GM23338 (cell line): ENCODE measurements around the gene TIE1. TPM values are rescaled to one million over a fixed set of nuclear protein-coding genes. Genes with fewer than 3 reads are reported as not detected.

Experiments
- ATAC-seq: fragments of 200-7000 bp; cut with Tn5 transposase; 3 replicates; pipeline ENCODE4 v1.9.1; 2020
- DNase-seq: peaks from one replicate; pipeline ENCODE4 v3.0.0-alpha.2; 2015; ENCODE audit warnings: low spot score
- H2AFZ ChIP-seq: fragments of 200-600 bp; sonication (generic); 2 replicates; pipeline ENCODE4 v1.8.0; 2016; ENCODE audit warnings: antibody characterized with exemption, mild to moderate bottlenecking, moderate library complexity
- H3F3A ChIP-seq: fragments of 200-600 bp; sonication (generic); replicated peaks from 2 replicates; pipeline ENCODE4 v1.8.0; 2017; ENCODE audit warnings: antibody characterized with exemption, mixed run types, low read depth
- H3K27ac ChIP-seq: fragments of 200-600 bp; sonication (generic); 2 replicates; pipeline ENCODE4 v1.6.1; 2016; ENCODE audit warnings: low read depth
- H3K27me3 ChIP-seq: fragments of 200-600 bp; sonication (generic); 2 replicates; pipeline ENCODE4 v1.8.0; 2016; ENCODE audit warnings: mild to moderate bottlenecking, mixed run types, moderate library complexity; ENCODE audit not compliant: insufficient read depth
- H3K36me3 ChIP-seq: fragments of 200-600 bp; sonication (generic); 2 replicates; pipeline ENCODE4 v1.8.0; 2016; ENCODE audit warnings: mild to moderate bottlenecking; ENCODE audit not compliant: insufficient read depth
- H3K4me1 ChIP-seq: fragments of 200-600 bp; sonication (generic); 2 replicates; pipeline ENCODE4 v1.8.0; 2016; ENCODE audit warnings: mild to moderate bottlenecking, moderate library complexity; ENCODE audit not compliant: insufficient read depth
- H3K4me2 ChIP-seq: fragments of 200-600 bp; sonication (generic); 2 replicates; pipeline ENCODE4 v1.7.1; 2017; ENCODE audit warnings: mixed run types
- H3K4me3 ChIP-seq: fragments of 200-600 bp; sonication (generic); 2 replicates; pipeline ENCODE4 v1.6.1; 2016; ENCODE audit warnings: mixed run types
- H3K79me2 ChIP-seq: fragments of 200-600 bp; sonication (generic); replicated peaks from 2 replicates; pipeline ENCODE4 v1.8.0; 2017; ENCODE audit warnings: mild to moderate bottlenecking; ENCODE audit not compliant: insufficient read depth
- H3K9me2 ChIP-seq: fragments of 200-600 bp; sonication (generic); 2 replicates; pipeline ENCODE4 v1.8.0; 2017; ENCODE audit not compliant: insufficient read depth
- H4K20me1 ChIP-seq: fragments of 200-600 bp; sonication (generic); replicated peaks from 2 replicates; pipeline ENCODE4 v1.8.0; 2017; ENCODE audit warnings: mild to moderate bottlenecking; ENCODE audit not compliant: insufficient read depth
- H3K27ac Mint-ChIP-seq: 2 replicates; pipeline ENCODE4 v1.8.0; 2020; ENCODE audit warnings: inconsistent platforms, mild to moderate bottlenecking, moderate library complexity, mixed read lengths
- H3K27me3 Mint-ChIP-seq: 3 replicates; pipeline ENCODE4 v1.8.0; 2022; ENCODE audit warnings: low read depth, mild to moderate bottlenecking, moderate library complexity, mixed read lengths, inconsistent platforms; ENCODE audit not compliant: insufficient read depth, poor library complexity
- H3K36me3 Mint-ChIP-seq: 3 replicates; pipeline ENCODE4 v1.8.0; 2021; ENCODE audit warnings: low read depth, mild to moderate bottlenecking, inconsistent platforms, moderate library complexity, mixed read lengths
- H3K4me1 Mint-ChIP-seq: 3 replicates; pipeline ENCODE4 v1.8.0; 2020; ENCODE audit warnings: mild to moderate bottlenecking, inconsistent platforms, mixed read lengths
- H3K4me3 Mint-ChIP-seq: 3 replicates; pipeline ENCODE4 v1.8.0; 2021; ENCODE audit warnings: moderate library complexity, mild to moderate bottlenecking, inconsistent platforms, mixed read lengths
- H3K9me3 Mint-ChIP-seq: 3 replicates; pipeline ENCODE4 v1.8.0; 2020; ENCODE audit warnings: moderate library complexity, mild to moderate bottlenecking, inconsistent platforms, mixed read lengths
- CREB1 ChIP-seq: fragments of 250-450 bp; sonication (Bioruptor Pico); IDR thresholded peaks from 2 replicates; pipeline ENCODE4 v1.5.0; 2020; ENCODE audit warnings: low read depth, mild to moderate bottlenecking, moderate library complexity
- EZH2 ChIP-seq: fragments of 200-600 bp; sonication (generic); IDR thresholded peaks from one replicate; pipeline ENCODE4 v1.8.0; 2017; ENCODE audit warnings: antibody characterized with exemption, mild to moderate bottlenecking, low read depth; ENCODE audit not compliant: unreplicated experiment
- EZH2phosphoT487 ChIP-seq: fragments of 200-600 bp; sonication (generic); IDR thresholded peaks from one replicate; pipeline ENCODE4 v1.8.1; 2018; ENCODE audit warnings: antibody characterized with exemption; ENCODE audit not compliant: unreplicated experiment
- JUNB ChIP-seq: IDR thresholded peaks from one replicate; pipeline ENCODE4 v1.6.1; 2016; ENCODE audit warnings: antibody characterized with exemption; ENCODE audit not compliant: unreplicated experiment
- NANOG ChIP-seq: IDR thresholded peaks from 2 replicates; pipeline ENCODE4 v1.6.1; 2016; ENCODE audit warnings: antibody characterized with exemption, borderline replicate concordance
- POLR2AphosphoS5 ChIP-seq: IDR thresholded peaks from 2 replicates; pipeline ENCODE4 v1.6.1; 2016; ENCODE audit warnings: antibody characterized with exemption, low read depth
- STAT1 ChIP-seq: IDR thresholded peaks from one replicate; pipeline ENCODE4 v1.6.1; 2016; ENCODE audit warnings: antibody characterized with exemption; ENCODE audit not compliant: unreplicated experiment
- ZNF114 ChIP-seq: fragments of 250-450 bp; sonication (Bioruptor Pico); IDR thresholded peaks from 2 replicates; pipeline ENCODE4 v1.5.0; 2020; ENCODE audit warnings: mild to moderate bottlenecking, moderate library complexity
- ZNF331 ChIP-seq: fragments of 250-450 bp; sonication (Bioruptor Pico); IDR thresholded peaks from 2 replicates; pipeline ENCODE4 v1.5.0; 2020; ENCODE audit warnings: low read depth, mild to moderate bottlenecking, moderate library complexity
- polyA plus RNA-seq: library from polyadenylated mRNA; unstranded; fragments of >200 nt; fragmentation: Nextera tagmentation; extraction: Ambion mirVana; gene quantifications from 2 replicates; pipeline ENCODE4 v1.2.1, GENCODE V29; 2016
- total RNA-seq: library from RNA; depleted of rRNA; stranded (reverse); fragments of >200 nt; shearing (Covaris generic); gene quantifications from 2 replicates; pipeline ENCODE4 v1.2.3, GENCODE V29; 2014
- TF ChIP-seq, protein P1 (sequence below): IDR thresholded peaks from one replicate; pipeline ENCODE4 v1.6.1; 2018; ENCODE audit warnings: antibody characterized with exemption; ENCODE audit not compliant: unreplicated experiment
- TF ChIP-seq, protein P2 (sequence below): IDR thresholded peaks from 2 replicates; pipeline ENCODE4 v1.6.1; 2016; ENCODE audit warnings: antibody characterized with exemption
- TF ChIP-seq, protein P3 (sequence below), 2 experiments: fragments of 200-600 bp in 1 of 2; sonication (generic) in 1 of 2; conservative IDR thresholded peaks; 2 replicates each; pipeline versions ENCODE4 v1.5.1 to v1.6.1; 2016 to 2017; ENCODE audit warnings: antibody characterized with exemption in 2 of 2, low read depth in 2 of 2, mild to moderate bottlenecking in 2 of 2, moderate library complexity in 1 of 2

The TIE1 gene
- total and polyA plus RNA-seq, 2 experiments from 2014 or later: 0.37 to 2.3 TPM

DNA sequence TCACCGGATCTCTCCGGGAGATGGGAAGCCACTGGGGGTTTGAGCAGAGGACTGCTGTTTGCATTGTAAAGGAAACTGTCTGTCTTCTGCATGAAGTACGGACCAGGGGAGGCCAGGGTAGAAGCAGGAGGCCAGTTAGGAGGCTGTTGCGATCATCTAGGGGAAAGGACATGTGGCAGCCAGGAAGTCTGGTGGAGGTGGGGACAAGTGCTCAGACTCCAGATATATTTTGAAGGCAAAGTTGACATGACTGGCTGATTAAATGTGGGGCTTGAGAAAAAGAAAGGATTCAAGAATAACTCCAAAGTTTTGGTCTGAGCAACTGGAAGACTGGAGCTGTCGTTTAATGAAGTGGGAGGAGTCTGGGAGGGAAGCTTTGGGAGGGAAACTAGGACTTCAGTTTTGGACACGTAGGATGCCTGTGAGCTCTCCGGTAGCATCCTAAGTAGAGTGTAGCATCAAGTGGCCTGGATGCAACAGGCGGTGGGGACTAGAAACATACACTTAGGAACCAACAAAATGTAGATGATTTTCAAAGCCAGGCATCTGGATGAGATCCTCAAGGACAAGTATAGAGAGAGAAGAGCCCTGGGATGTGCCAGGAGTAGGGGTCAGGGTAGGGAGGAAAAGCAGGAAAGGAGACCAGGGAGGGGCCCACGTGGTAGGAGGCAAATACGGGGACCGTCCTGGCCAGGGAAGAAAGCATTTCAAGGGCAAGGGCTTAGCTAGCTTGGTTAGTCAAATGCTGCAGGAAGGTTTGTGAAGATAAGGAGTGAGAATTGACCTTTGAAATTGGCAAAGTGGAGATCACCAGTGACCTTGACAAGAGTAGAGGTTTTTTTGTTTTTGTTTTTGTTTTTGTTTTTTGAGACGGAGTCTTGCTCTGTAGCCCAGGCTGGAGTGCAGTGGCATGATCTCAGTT, 11.7 kb upstream of the TIE1 start:
- Histone ChIP-seq H3K4me3 (no peak overlapping the region), H3F3A (no peaks in the 10 kb centered on the region), H3K79me2 (no peaks in the 10 kb centered on the region), H3K27me3 (no peaks in the 10 kb centered on the region), H3K27ac (no peak overlapping the region), H2AFZ (no peak overlapping the region), H3K9me2 (peaks cover 6% of the 10 kb centered on the region; the same call in 1 of the 2 replicates), H3K4me1 (peaks cover 10% of the 10 kb centered on the region), H3K4me2 (no peak overlapping the region), H3K36me3 (no peaks in the 10 kb centered on the region), H4K20me1 (no peaks in the 10 kb centered on the region)
- Mint-ChIP-seq H3K4me1 (peaks cover 25% of the 10 kb centered on the region), H3K27me3 (peaks cover 19% of the 10 kb centered on the region), H3K36me3 (no peaks in the 10 kb centered on the region), H3K4me3 (no peak overlapping the region), H3K27ac (no peak overlapping the region), H3K9me3 (no peaks in the 10 kb centered on the region)
- ATAC-seq: no peak
- no peak for TF ChIP-seq CREB1
- TF ChIP-seq, protein P1, sequence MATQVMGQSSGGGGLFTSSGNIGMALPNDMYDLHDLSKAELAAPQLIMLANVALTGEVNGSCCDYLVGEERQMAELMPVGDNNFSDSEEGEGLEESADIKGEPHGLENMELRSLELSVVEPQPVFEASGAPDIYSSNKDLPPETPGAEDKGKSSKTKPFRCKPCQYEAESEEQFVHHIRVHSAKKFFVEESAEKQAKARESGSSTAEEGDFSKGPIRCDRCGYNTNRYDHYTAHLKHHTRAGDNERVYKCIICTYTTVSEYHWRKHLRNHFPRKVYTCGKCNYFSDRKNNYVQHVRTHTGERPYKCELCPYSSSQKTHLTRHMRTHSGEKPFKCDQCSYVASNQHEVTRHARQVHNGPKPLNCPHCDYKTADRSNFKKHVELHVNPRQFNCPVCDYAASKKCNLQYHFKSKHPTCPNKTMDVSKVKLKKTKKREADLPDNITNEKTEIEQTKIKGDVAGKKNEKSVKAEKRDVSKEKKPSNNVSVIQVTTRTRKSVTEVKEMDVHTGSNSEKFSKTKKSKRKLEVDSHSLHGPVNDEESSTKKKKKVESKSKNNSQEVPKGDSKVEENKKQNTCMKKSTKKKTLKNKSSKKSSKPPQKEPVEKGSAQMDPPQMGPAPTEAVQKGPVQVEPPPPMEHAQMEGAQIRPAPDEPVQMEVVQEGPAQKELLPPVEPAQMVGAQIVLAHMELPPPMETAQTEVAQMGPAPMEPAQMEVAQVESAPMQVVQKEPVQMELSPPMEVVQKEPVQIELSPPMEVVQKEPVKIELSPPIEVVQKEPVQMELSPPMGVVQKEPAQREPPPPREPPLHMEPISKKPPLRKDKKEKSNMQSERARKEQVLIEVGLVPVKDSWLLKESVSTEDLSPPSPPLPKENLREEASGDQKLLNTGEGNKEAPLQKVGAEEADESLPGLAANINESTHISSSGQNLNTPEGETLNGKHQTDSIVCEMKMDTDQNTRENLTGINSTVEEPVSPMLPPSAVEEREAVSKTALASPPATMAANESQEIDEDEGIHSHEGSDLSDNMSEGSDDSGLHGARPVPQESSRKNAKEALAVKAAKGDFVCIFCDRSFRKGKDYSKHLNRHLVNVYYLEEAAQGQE: no peak
- no peak for TF ChIP-seq EZH2
- no peak for DNase-seq

DNA sequence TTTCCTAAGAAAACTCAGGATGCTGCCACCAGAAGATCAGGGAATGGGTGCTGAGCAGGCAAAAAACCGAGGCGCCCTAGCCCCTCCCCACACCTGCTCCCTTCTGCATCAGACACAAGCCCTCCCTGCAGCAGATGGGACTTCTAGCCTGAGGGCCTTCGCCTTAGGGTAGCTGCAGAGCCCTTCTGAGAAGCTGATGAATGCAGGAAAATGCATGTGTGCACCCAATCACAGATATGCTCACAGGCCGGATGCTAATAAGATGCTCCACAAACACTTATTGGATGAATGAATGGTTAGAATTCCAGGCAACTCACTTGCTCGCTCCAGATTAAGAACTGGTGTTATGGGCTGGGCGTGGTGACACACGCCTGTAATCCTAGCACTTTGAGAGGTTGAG, 8.6 kb upstream of the TIE1 start:
- peaks cover 6% of the 10 kb centered on the region; the same call in 1 of the 2 replicates for H3K9me2 ChIP-seq
- no peak overlapping the region for H3K4me3 Mint-ChIP-seq
- H3F3A ChIP-seq: no peaks in the 10 kb centered on the region
- no peaks in the 10 kb centered on the region for H3K9me3 Mint-ChIP-seq
- H3K4me1 Mint-ChIP-seq: peaks cover 29% of the 10 kb centered on the region
- H3K79me2 ChIP-seq: no peaks in the 10 kb centered on the region
- no peaks in the 10 kb centered on the region for H3K36me3 Mint-ChIP-seq
- H4K20me1 ChIP-seq: no peaks in the 10 kb centered on the region
- no peak for ATAC-seq
- no peak overlapping the region for H3K4me3 ChIP-seq
- H3K4me2 ChIP-seq: no peak overlapping the region
- peaks cover 26% of the 10 kb centered on the region for H3K4me1 ChIP-seq
- H3K36me3 ChIP-seq: no peaks in the 10 kb centered on the region
- H3K27me3 Mint-ChIP-seq: peaks cover 7% of the 10 kb centered on the region
- H3K27ac Mint-ChIP-seq: no peak overlapping the region
- DNase-seq: no peak
- no peak overlapping the region for H3K27ac ChIP-seq
- no peak overlapping the region for H2AFZ ChIP-seq
- no peaks in the 10 kb centered on the region for H3K27me3 ChIP-seq
- TF ChIP-seq NANOG (no peak), POLR2AphosphoS5 (no peak), JUNB (no peak), ZNF114 (CRISPR knock-in tag) (no peak), EZH2phosphoT487 (no peak), ZNF331 (CRISPR knock-in tag) (no peak), CREB1 (no peak), STAT1 (no peak), EZH2 (no peak)
- TF ChIP-seq, protein P2, sequence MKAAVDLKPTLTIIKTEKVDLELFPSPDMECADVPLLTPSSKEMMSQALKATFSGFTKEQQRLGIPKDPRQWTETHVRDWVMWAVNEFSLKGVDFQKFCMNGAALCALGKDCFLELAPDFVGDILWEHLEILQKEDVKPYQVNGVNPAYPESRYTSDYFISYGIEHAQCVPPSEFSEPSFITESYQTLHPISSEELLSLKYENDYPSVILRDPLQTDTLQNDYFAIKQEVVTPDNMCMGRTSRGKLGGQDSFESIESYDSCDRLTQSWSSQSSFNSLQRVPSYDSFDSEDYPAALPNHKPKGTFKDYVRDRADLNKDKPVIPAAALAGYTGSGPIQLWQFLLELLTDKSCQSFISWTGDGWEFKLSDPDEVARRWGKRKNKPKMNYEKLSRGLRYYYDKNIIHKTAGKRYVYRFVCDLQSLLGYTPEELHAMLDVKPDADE: no peak
- TF ChIP-seq, protein P1: no peak
- TF ChIP-seq, protein P3, sequence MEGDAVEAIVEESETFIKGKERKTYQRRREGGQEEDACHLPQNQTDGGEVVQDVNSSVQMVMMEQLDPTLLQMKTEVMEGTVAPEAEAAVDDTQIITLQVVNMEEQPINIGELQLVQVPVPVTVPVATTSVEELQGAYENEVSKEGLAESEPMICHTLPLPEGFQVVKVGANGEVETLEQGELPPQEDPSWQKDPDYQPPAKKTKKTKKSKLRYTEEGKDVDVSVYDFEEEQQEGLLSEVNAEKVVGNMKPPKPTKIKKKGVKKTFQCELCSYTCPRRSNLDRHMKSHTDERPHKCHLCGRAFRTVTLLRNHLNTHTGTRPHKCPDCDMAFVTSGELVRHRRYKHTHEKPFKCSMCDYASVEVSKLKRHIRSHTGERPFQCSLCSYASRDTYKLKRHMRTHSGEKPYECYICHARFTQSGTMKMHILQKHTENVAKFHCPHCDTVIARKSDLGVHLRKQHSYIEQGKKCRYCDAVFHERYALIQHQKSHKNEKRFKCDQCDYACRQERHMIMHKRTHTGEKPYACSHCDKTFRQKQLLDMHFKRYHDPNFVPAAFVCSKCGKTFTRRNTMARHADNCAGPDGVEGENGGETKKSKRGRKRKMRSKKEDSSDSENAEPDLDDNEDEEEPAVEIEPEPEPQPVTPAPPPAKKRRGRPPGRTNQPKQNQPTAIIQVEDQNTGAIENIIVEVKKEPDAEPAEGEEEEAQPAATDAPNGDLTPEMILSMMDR (conservative IDR thresholded peaks at IDR 0.05; ENCODE audit: low read depth in 2 of 2): no peak
